ENCODE data around the gene KLRC4. TPM values are rescaled to one million over a fixed set of nuclear protein-coding genes. Genes with fewer than 3 reads are reported as not detected.
"Not testable (repeated sequence)": the region's sequence is repeated elsewhere in the genome, so short reads cannot be mapped to it uniquely, and the experiment has no call there.

Gene KLRC4
- total and polyA plus RNA-seq, 2 experiments from 2014 or later: not detected

GRCh38 chr12:10397296-10397695, 12.3 kb downstream of the KLRC4 start:
- Histone ChIP-seq H3F3A (replicated peaks; ENCODE audit: low read depth) (no peaks in the 10 kb centered on the region), H3K36me3 (ENCODE audit: insufficient read depth) (no peaks in the 10 kb centered on the region), H3K4me2 (no peak overlapping the region), H3K79me2 (replicated peaks; ENCODE audit: insufficient read depth) (no peaks in the 10 kb centered on the region), H3K4me1 (ENCODE audit: insufficient read depth) (peaks cover 3% of the 10 kb centered on the region; the same call in 1 of the 2 replicates), H3K9me2 (ENCODE audit: insufficient read depth) (no peaks in the 10 kb centered on the region), H3K4me3 (no peak overlapping the region), H4K20me1 (replicated peaks; ENCODE audit: insufficient read depth) (no peaks in the 10 kb centered on the region), H3K27ac (ENCODE audit: low read depth) (no peak overlapping the region), H2AFZ (peak overlapping the region; percentile 66; the same call in 1 of the 2 replicates), H3K27me3 (ENCODE audit: insufficient read depth) (no peaks in the 10 kb centered on the region)
- Mint-ChIP-seq H3K9me3 (no peaks in the 10 kb centered on the region), H3K36me3 (ENCODE audit: low read depth) (no peaks in the 10 kb centered on the region), H3K4me1 (peaks cover 5% of the 10 kb centered on the region), H3K4me3 (no peak overlapping the region), H3K27ac (no peak overlapping the region), H3K27me3 (ENCODE audit: insufficient read depth, low read depth, poor library complexity) (no peaks in the 10 kb centered on the region)
- DNase-seq (ENCODE audit: low spot score) (no peak), ATAC-seq (no peak)
- TF ChIP-seq ETS1 (IDR thresholded peaks at IDR 0.05) (no peak), ZNF331 (CRISPR knock-in tag; IDR thresholded peaks at IDR 0.05; ENCODE audit: low read depth) (no peak), JUNB (IDR thresholded peaks at IDR 0.05; ENCODE audit: unreplicated experiment) (no peak), CTCF (conservative IDR thresholded peaks at IDR 0.05; ENCODE audit: low read depth in 2 of 2) (no peak)

- H3K79me2 ChIP-seq (replicated peaks; ENCODE audit: insufficient read depth); H3K27ac Mint-ChIP-seq; DNase-seq (ENCODE audit: low spot score); H3K9me3 Mint-ChIP-seq; H3K4me1 Mint-ChIP-seq; H3K4me1 ChIP-seq (ENCODE audit: insufficient read depth); H2AFZ ChIP-seq; ATAC-seq; H3K4me3 ChIP-seq; H3K27me3 ChIP-seq (ENCODE audit: insufficient read depth); H3K4me2 ChIP-seq; H3K27ac ChIP-seq (ENCODE audit: low read depth); H4K20me1 ChIP-seq (replicated peaks; ENCODE audit: insufficient read depth); H3K4me3 Mint-ChIP-seq; H3K36me3 Mint-ChIP-seq (ENCODE audit: low read depth); H3K9me2 ChIP-seq (ENCODE audit: insufficient read depth); H3F3A ChIP-seq (replicated peaks; ENCODE audit: low read depth); H3K27me3 Mint-ChIP-seq (ENCODE audit: insufficient read depth, low read depth, poor library complexity); H3K36me3 ChIP-seq (ENCODE audit: insufficient read depth): not testable (repeated sequence)
Measured at GRCh38 chr12:10396176-10396575, 13.4 kb downstream of the KLRC4 start.

- no peaks in the 10 kb centered on the region for H3K36me3 Mint-ChIP-seq (ENCODE audit: low read depth)
- peak; percentile 13 for DNase-seq (ENCODE audit: low spot score)
- H3K9me3 Mint-ChIP-seq: no peaks in the 10 kb centered on the region
- TF ChIP-seq JUNB (IDR thresholded peaks at IDR 0.05; ENCODE audit: unreplicated experiment) (no peak), CTCF (conservative IDR thresholded peaks at IDR 0.05; ENCODE audit: low read depth in 2 of 2) (no peak), ZNF114 (CRISPR knock-in tag; IDR thresholded peaks at IDR 0.05) (no peak), ETS1 (IDR thresholded peaks at IDR 0.05) (no peak), POLR2AphosphoS5 (IDR thresholded peaks at IDR 0.05; ENCODE audit: low read depth) (no peak)
- Histone ChIP-seq H3K79me2 (replicated peaks; ENCODE audit: insufficient read depth) (no peaks in the 10 kb centered on the region), H3K27ac (ENCODE audit: low read depth) (no peak overlapping the region), H3K9me2 (ENCODE audit: insufficient read depth) (no peaks in the 10 kb centered on the region), H3K4me2 (no peak overlapping the region), H3K36me3 (ENCODE audit: insufficient read depth) (no peaks in the 10 kb centered on the region), H3K4me1 (ENCODE audit: insufficient read depth) (peaks cover 3% of the 10 kb centered on the region; the same call in 1 of the 2 replicates), H3K4me3 (no peak overlapping the region), H4K20me1 (replicated peaks; ENCODE audit: insufficient read depth) (no peaks in the 10 kb centered on the region), H3K27me3 (ENCODE audit: insufficient read depth) (no peaks in the 10 kb centered on the region), H2AFZ (peak overlapping the region; percentile 60), H3F3A (replicated peaks; ENCODE audit: low read depth) (no peaks in the 10 kb centered on the region)
- no peak overlapping the region for H3K4me3 Mint-ChIP-seq
- H3K27ac Mint-ChIP-seq: no peak overlapping the region
- H3K27me3 Mint-ChIP-seq (ENCODE audit: insufficient read depth, low read depth, poor library complexity): no peaks in the 10 kb centered on the region
- H3K4me1 Mint-ChIP-seq: peaks cover 5% of the 10 kb centered on the region
- ATAC-seq: peak; percentile 72
Measured at GRCh38 chr12:10395390-10395998, 14.1 kb downstream of the KLRC4 start.

- H3K4me1 ChIP-seq (ENCODE audit: insufficient read depth); H3K4me3 ChIP-seq; H3K4me3 Mint-ChIP-seq; H3K36me3 ChIP-seq (ENCODE audit: insufficient read depth); H3K79me2 ChIP-seq (replicated peaks; ENCODE audit: insufficient read depth); H3K27me3 ChIP-seq (ENCODE audit: insufficient read depth); H3F3A ChIP-seq (replicated peaks; ENCODE audit: low read depth); H3K4me1 Mint-ChIP-seq; DNase-seq (ENCODE audit: low spot score); H3K27ac ChIP-seq (ENCODE audit: low read depth); H3K9me2 ChIP-seq (ENCODE audit: insufficient read depth); H3K27ac Mint-ChIP-seq; H3K36me3 Mint-ChIP-seq (ENCODE audit: low read depth); ATAC-seq; H3K27me3 Mint-ChIP-seq (ENCODE audit: insufficient read depth, low read depth, poor library complexity); H3K4me2 ChIP-seq; H4K20me1 ChIP-seq (replicated peaks; ENCODE audit: insufficient read depth); H3K9me3 Mint-ChIP-seq: not testable (repeated sequence)
- peak overlapping the region; percentile 60 for H2AFZ ChIP-seq
Measured at GRCh38 chr12:10394531-10395152, 14.9 kb downstream of the KLRC4 start.

Data from GM23338 (cell line).